ENCODE measurements around the gene COTL1.

DNA sequence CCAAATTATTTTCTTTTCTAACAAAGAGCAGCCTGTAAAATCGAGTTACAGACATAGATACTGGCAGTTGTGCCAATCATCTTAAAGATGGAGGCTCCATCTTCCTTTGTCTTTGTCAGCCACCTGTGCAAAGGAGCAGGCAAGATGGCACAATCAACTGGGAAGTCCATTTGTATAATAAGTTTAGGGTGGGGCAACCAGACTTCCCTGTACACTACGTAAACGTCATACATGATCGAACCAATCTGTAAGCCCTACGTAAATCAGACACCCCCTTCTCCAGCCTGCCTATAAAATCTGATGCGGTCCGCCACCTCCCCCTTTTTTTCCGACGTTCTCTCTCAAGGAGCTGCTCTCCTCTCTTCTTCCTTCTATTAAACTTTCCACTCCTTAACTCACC is 82.0 kb downstream of the COTL1 start:
- TF ChIP-seq, protein P1, sequence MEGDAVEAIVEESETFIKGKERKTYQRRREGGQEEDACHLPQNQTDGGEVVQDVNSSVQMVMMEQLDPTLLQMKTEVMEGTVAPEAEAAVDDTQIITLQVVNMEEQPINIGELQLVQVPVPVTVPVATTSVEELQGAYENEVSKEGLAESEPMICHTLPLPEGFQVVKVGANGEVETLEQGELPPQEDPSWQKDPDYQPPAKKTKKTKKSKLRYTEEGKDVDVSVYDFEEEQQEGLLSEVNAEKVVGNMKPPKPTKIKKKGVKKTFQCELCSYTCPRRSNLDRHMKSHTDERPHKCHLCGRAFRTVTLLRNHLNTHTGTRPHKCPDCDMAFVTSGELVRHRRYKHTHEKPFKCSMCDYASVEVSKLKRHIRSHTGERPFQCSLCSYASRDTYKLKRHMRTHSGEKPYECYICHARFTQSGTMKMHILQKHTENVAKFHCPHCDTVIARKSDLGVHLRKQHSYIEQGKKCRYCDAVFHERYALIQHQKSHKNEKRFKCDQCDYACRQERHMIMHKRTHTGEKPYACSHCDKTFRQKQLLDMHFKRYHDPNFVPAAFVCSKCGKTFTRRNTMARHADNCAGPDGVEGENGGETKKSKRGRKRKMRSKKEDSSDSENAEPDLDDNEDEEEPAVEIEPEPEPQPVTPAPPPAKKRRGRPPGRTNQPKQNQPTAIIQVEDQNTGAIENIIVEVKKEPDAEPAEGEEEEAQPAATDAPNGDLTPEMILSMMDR (IDR thresholded peaks at IDR 0.05): no peak
- TF ChIP-seq POLR2A (IDR thresholded peaks at IDR 0.05): no peak

All from adrenal gland (tissue), 5 donors.